HL-60 (cell line): Measurements from ENCODE around the gene RNH1.

ENCODE experiments used
- POLR2AphosphoS5 ChIP-seq: IDR thresholded peaks from 2 replicates; pipeline ENCODE4 v1.6.1; 2012; ENCODE audit warnings: low read depth
- TF ChIP-seq, protein P1 (sequence below): IDR thresholded peaks from one replicate; pipeline ENCODE4 v1.5.1; 2011; ENCODE audit warnings: low read length, control low read depth, inconsistent platforms; ENCODE audit not compliant: insufficient read depth

DNA sequence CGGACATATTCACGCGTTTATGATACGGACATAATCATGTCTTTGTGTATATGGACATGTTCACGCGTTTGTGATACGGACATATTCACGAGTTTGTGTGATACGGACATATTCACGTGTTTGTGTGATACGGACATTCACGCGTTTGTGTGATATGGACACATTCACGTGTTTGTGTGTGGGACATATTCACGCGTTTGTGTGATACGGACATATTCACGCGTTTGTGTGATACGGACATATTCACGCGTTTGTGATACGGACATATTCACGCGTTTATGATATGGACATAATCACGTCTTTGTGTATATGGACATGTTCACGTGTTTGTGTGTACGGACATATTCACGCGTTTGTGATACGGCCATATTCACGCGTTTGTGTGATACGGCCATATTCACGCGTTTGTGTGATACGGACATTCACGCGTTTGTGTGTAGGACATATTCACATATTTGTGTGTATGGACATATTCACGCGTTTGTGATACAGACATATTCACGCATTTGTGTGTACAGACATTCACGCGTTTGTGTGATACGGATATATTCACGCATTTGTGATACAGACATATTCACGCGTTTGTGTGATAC, 32.0 kb downstream of the RNH1 start:
- TF ChIP-seq, protein P1, sequence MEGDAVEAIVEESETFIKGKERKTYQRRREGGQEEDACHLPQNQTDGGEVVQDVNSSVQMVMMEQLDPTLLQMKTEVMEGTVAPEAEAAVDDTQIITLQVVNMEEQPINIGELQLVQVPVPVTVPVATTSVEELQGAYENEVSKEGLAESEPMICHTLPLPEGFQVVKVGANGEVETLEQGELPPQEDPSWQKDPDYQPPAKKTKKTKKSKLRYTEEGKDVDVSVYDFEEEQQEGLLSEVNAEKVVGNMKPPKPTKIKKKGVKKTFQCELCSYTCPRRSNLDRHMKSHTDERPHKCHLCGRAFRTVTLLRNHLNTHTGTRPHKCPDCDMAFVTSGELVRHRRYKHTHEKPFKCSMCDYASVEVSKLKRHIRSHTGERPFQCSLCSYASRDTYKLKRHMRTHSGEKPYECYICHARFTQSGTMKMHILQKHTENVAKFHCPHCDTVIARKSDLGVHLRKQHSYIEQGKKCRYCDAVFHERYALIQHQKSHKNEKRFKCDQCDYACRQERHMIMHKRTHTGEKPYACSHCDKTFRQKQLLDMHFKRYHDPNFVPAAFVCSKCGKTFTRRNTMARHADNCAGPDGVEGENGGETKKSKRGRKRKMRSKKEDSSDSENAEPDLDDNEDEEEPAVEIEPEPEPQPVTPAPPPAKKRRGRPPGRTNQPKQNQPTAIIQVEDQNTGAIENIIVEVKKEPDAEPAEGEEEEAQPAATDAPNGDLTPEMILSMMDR, result no peak
- no peak for TF ChIP-seq POLR2AphosphoS5
